Stomach (tissue), 9 donors: ENCODE results near the gene ZNF638. TPM values are rescaled to one million over a fixed set of nuclear protein-coding genes. Genes with fewer than 3 reads are reported as not detected.

Source experiments
- DNase-seq, 2 donors: peaks; one replicate each; pipeline versions ENCODE4 v3.0.0 to v3.0.0-alpha.2; 2013 to 2019
- H3K27ac ChIP-seq, 5 donors: fragments of 200-600 bp in 4 of 5; sonication (generic) in 4 of 5; one replicate each; pipeline ENCODE4 v1.5.1; 2013 to 2019; ENCODE audit warnings: mild to moderate bottlenecking in 1 of 5, moderate library complexity in 1 of 5
- H3K27me3 ChIP-seq, 3 donors: fragments of 200-600 bp; sonication (generic); one replicate each; pipeline ENCODE4 v1.5.1; 2017 to 2019; ENCODE audit warnings: mixed run types in 1 of 3
- H3K36me3 ChIP-seq, 4 donors: fragments of 200-600 bp; sonication (generic); 1 replicate in 3 of 4; 2 replicates in 1 of 4; pipeline ENCODE4 v1.5.1; 2016 to 2019
- H3K4me1 ChIP-seq, 4 donors: fragments of 200-600 bp; sonication (generic); one replicate each; pipeline ENCODE4 v1.5.1; 2016 to 2019
- H3K4me3 ChIP-seq, 4 donors: fragments of 200-600 bp; sonication (generic) in 3 of 4; one replicate each; pipeline ENCODE4 v1.5.1; 2016 to 2019; ENCODE audit warnings: mild to moderate bottlenecking in 1 of 4
- H3K9me3 ChIP-seq, 4 donors: fragments of 200-600 bp; sonication (generic); one replicate each; pipeline ENCODE4 v1.5.1; 2016 to 2019
- CTCF ChIP-seq, 7 experiments: fragments of 450-650 bp in 4 of 7; fragments of 200-600 bp in 3 of 7; sonication (generic) in 3 of 7; IDR thresholded peaks; one replicate each; pipeline ENCODE4 v1.5.1; 2016 to 2019; ENCODE audit warnings: antibody characterized with exemption in 7 of 7, control low read depth in 2 of 7, mild to moderate bottlenecking in 1 of 7
- EP300 ChIP-seq: sonication (generic); formaldehyde crosslinking; IDR thresholded peaks from one replicate; pipeline ENCODE4 v1.6.1; 2017; ENCODE audit warnings: antibody characterized with exemption
- POLR2A ChIP-seq, 4 donors: fragments of 450-650 bp; IDR thresholded peaks; one replicate each; pipeline ENCODE4 v1.6.1; 2016; ENCODE audit warnings: antibody characterized with exemption in 4 of 4, control low read depth in 2 of 4, mild to moderate bottlenecking in 1 of 4, moderate library complexity in 1 of 4
- POLR2AphosphoS5 ChIP-seq, 3 donors: sonication (generic); formaldehyde crosslinking; IDR thresholded peaks; one replicate each; pipeline ENCODE4 v1.6.1; 2016; ENCODE audit warnings: antibody characterized with exemption in 3 of 3
- WGBS, 5 donors: extraction: QIAGEN DNeasy Blood & Tissue Kit in 3 of 5; methylation state at CpG; one replicate each; pipeline versions ENCODE4 v1.1.5 to v1.1.7; 2013 to 2018; 5-methylcytosine and 5-hydroxymethylcytosine counted together
- intact Hi-C: fragments of 100-400 bp; cut with DNase I; formaldehyde crosslinking; loops from one replicate; pipeline ENCODE4 v1.15.1; 2023; ENCODE audit warnings: low total_unique reads
- polyA plus RNA-seq, 3 donors: library from polyadenylated mRNA; stranded (reverse); fragments of 200-250 nt; gene quantifications; one replicate each; pipeline ENCODE4 v1.2.3, GENCODE V29; 2013
- small RNA-seq, 4 donors: library from RNA; depleted of rRNA; stranded (forward); fragments of <200 nt; gene quantifications; one replicate each; pipeline ENCODE3, GENCODE V24; 2016
- total RNA-seq, 5 donors: library from RNA; depleted of rRNA; stranded (reverse); fragments of >200 nt; gene quantifications; one replicate each; pipeline versions ENCODE4 v1.1.0 to v1.2.3, GENCODE V29; 2014 to 2016
- donor health status: healthy with polysubstance abuse.
- donor health status: Bipolar disorder and iron deficiency.
- donor health status: healthy.

ZNF638 gene
- total and polyA plus RNA-seq, 8 donors: 55.2 to 411 (median 127) TPM

GRCh38 chr2:71484354-71484753 lies 152.8 kb downstream of the ZNF638 start:
- Histone ChIP-seq H3K9me3 (no peaks in the 10 kb centered on the region), H3K27ac (no peak overlapping the region), H3K4me1 (no peaks in the 10 kb centered on the region), H3K36me3 (peaks cover 0 to 17% (median 3%) of the 10 kb centered on the region in 4 donors), H3K4me3 (no peak overlapping the region), H3K27me3 (no peaks in the 10 kb centered on the region)
- 84 to 93% (median 91%) methylated on average over 2 of the region's 2 CpGs for WGBS, 5 donors
- DNase-seq: no peak
- TF ChIP-seq EP300 (no peak), POLR2A (IDR thresholded peaks at IDR 0.05) (no peak), POLR2AphosphoS5 (IDR thresholded peaks at IDR 0.05) (no peak), CTCF (IDR thresholded peaks at IDR 0.05) (no peak)
- intact Hi-C loops: no loop called here

Small RNA genes within 50 kb of the gene (small RNA-seq; reads per million reads assigned to genes)
- 0 reads per million in 4 donors for gene RNU6-105P

Other genes with a start within 250 kb of the ZNF638 start
- 10 to 100 TPM in 2 of 5 donors, 1 to 10 TPM in 2, not detected in 1; 4.0 to 25.1 (median 15.8) TPM for gene MCEE, start 201.6 kb upstream of the ZNF638 start, total RNA-seq
- 10 to 100 TPM; 31.2 to 53.6 (median 32.2) TPM for gene MCEE, start 201.6 kb upstream of the ZNF638 start, polyA plus RNA-seq
- gene MPHOSPH10, start 201.1 kb upstream of the ZNF638 start, total RNA-seq: 10 to 100 TPM; 16.2 to 30.6 (median 23.3) TPM
- 10 to 100 TPM; 17.9 to 25.1 (median 22.8) TPM for gene MPHOSPH10, start 201.1 kb upstream of the ZNF638 start, polyA plus RNA-seq
- 10 to 100 TPM in 1 of 5 donors, 1 to 10 TPM in 4; 4.9 to 14.1 (median 6.4) TPM for gene PAIP2B, start 104.7 kb upstream of the ZNF638 start, total RNA-seq
- gene PAIP2B, start 104.7 kb upstream of the ZNF638 start, polyA plus RNA-seq: 10 to 100 TPM in 2 of 3 donors, 1 to 10 TPM in 1; 5.4 to 12.1 (median 11.3) TPM
- 10 to 100 TPM in 3 of 5 donors, 1 to 10 TPM in 2; 5.8 to 13.4 (median 11.1) TPM for gene DYSF, start 121.8 kb downstream of the ZNF638 start, total RNA-seq
- 1 to 10 TPM; 2.1 to 4.3 (median 2.2) TPM for gene DYSF, start 121.8 kb downstream of the ZNF638 start, polyA plus RNA-seq